Stimulated activated CD8-positive, alpha-beta memory T cell treated with anti-CD3 and anti-CD28 coated beads, Interleukin-12 subunit alpha, Interleukin-12 subunit beta, amount 100 ng/mL, for 1 hour (primary cell): Measurements from ENCODE around the gene MAEA.

ENCODE experiments used
- DNase-seq: peaks from one replicate; pipeline ENCODE4 v3.0.0-alpha.2; 2020; ENCODE audit warnings: low read depth

Gene MAEA

GRCh38 chr4:1300466-1301455 is 11.1 kb downstream of the MAEA start:
- no peak for DNase-seq

GRCh38 chr4:1302159-1302558 is 12.5 kb downstream of the MAEA start:
- no peak for DNase-seq

GRCh38 chr4:1305261-1305711 is 15.6 kb downstream of the MAEA start:
- DNase-seq = no peak

- no peak for DNase-seq
Observed at GRCh38 chr4:1305781-1306455, 16.2 kb downstream of the MAEA start.

GRCh38 chr4:1307951-1308735 is 18.5 kb downstream of the MAEA start:
- DNase-seq = no peak

- DNase-seq = peak; percentile 21
Observed at GRCh38 chr4:1309261-1310010, 19.7 kb downstream of the MAEA start.

- DNase-seq = no peak
Observed at GRCh38 chr4:1310031-1310795, 20.5 kb downstream of the MAEA start.

GRCh38 chr4:1310796-1311631 is 21.3 kb downstream of the MAEA start:
- no peak for DNase-seq

- DNase-seq = no peak
Observed at GRCh38 chr4:1312821-1313640, 23.3 kb downstream of the MAEA start.

- no peak for DNase-seq
Observed at GRCh38 chr4:1315306-1315705, 25.6 kb downstream of the MAEA start.

- no peak for DNase-seq
Observed at GRCh38 chr4:1315836-1316536, 26.3 kb downstream of the MAEA start.

GRCh38 chr4:1316537-1317168 is 27.0 kb downstream of the MAEA start:
- no peak for DNase-seq

GRCh38 chr4:1317177-1318045 is 27.7 kb downstream of the MAEA start:
- DNase-seq = no peak

- DNase-seq = no peak
Observed at GRCh38 chr4:1318046-1318375, 28.3 kb downstream of the MAEA start.

- no peak for DNase-seq
Observed at GRCh38 chr4:1318488-1319213, 29.0 kb downstream of the MAEA start.

- DNase-seq = no peak
Observed at GRCh38 chr4:1321486-1321885, 31.8 kb downstream of the MAEA start.
